H1 (cell line): ENCODE results near the gene PIAS4. TPM values are rescaled to one million over a fixed set of nuclear protein-coding genes. Genes with fewer than 3 reads are reported as not detected.

Experiments
- CTCF ChIA-PET: fragments of 300-600 bp; sonication (Branson Sonifier 250); formaldehyde crosslinking; loops from one replicate; lab custom pipeline; 2021; ENCODE audit not compliant: partially characterized antibody; lab: Charles Lee
- POLR2A ChIA-PET: fragments of 300-600 bp; sonication (Branson Sonifier 250); formaldehyde crosslinking; loops from one replicate; lab custom pipeline; 2021; ENCODE audit warnings: inconsistent platforms; ENCODE audit not compliant: partially characterized antibody; lab: Charles Lee
- DNase-seq, 2 experiments: peaks; one replicate each; pipeline versions ENCODE4 v3.0.0 to v3.0.0-alpha.2; 2010 to 2022; ENCODE audit warnings: low spot score in 2 of 2, low read depth in 1 of 2, mixed read lengths in 1 of 2
- FAIRE-seq: peaks from 2 replicates; lab custom pipeline; 2011; peaks lifted over from hg19 to GRCh38; lab: Jason Lieb, UNC
- H2AFZ ChIP-seq: 2 replicates; pipeline ENCODE4 v1.8.1; 2012; ENCODE audit warnings: low read length, inconsistent platforms
- H2AK5ac ChIP-seq: 2 replicates; pipeline ENCODE4 v1.6.1; 2013; ENCODE audit warnings: low read depth, low read length
- H2BK120ac ChIP-seq: replicated peaks from 2 replicates; pipeline ENCODE3; 2013; ENCODE audit warnings: low read depth, low read length, inconsistent platforms
- H2BK12ac ChIP-seq: 2 replicates; pipeline ENCODE4 v1.6.1; 2013; ENCODE audit warnings: low read depth, low read length
- H2BK15ac ChIP-seq: 2 replicates; pipeline ENCODE4 v1.6.1; 2013; ENCODE audit warnings: low read length
- H2BK20ac ChIP-seq: 2 replicates; pipeline ENCODE4 v1.6.1; 2013; ENCODE audit warnings: low read length
- H2BK5ac ChIP-seq: 2 replicates; pipeline ENCODE4 v1.6.1; 2013; ENCODE audit warnings: low read depth, low read length
- H3K14ac ChIP-seq: 2 replicates; pipeline ENCODE4 v1.6.1; 2013; ENCODE audit warnings: inconsistent platforms; ENCODE audit not compliant: insufficient read length
- H3K18ac ChIP-seq: 2 replicates; pipeline ENCODE4 v1.6.1; 2013; ENCODE audit warnings: low read length; ENCODE audit errors: extremely low read depth
- H3K23ac ChIP-seq: 2 replicates; pipeline ENCODE4 v1.6.1; 2013; ENCODE audit warnings: inconsistent platforms; ENCODE audit not compliant: insufficient read length
- H3K23me2 ChIP-seq: 2 replicates; pipeline ENCODE4 v1.6.1; 2013; ENCODE audit warnings: low read depth, low read length
- H3K27ac ChIP-seq: 2 replicates; pipeline ENCODE4 v1.6.1; 2011; ENCODE audit warnings: low read depth, low read length, inconsistent platforms
- H3K27me3 ChIP-seq, 4 experiments: replicated peaks in 1 of 4; 1 replicate in 1 of 4; 2 replicates in 3 of 4; pipeline versions ENCODE4 v1.6.1 to v1.8.1; 2011 to 2013; ENCODE audit warnings: low read length in 3 of 4, mild to moderate bottlenecking in 3 of 4, inconsistent platforms in 2 of 4, mixed read lengths in 2 of 4, moderate library complexity in 1 of 4; ENCODE audit not compliant: control insufficient read depth in 3 of 4, insufficient read depth in 3 of 4; ENCODE audit errors: extremely low read depth in 1 of 4
- H3K36me3 ChIP-seq, 4 experiments: 2 replicates each; pipeline versions ENCODE4 v1.6.1 to v1.8.1; 2011 to 2013; ENCODE audit warnings: mild to moderate bottlenecking in 4 of 4, low read length in 3 of 4, moderate library complexity in 2 of 4, control low read depth in 1 of 4, inconsistent platforms in 1 of 4; ENCODE audit not compliant: insufficient read depth in 4 of 4, control insufficient read depth in 2 of 4
- H3K4ac ChIP-seq: replicated peaks from 2 replicates; pipeline ENCODE3; 2013; ENCODE audit warnings: low read length, low read depth, mixed read lengths, inconsistent platforms; ENCODE audit not compliant: insufficient read length
- H3K4me1 ChIP-seq, 4 experiments: replicated peaks in 1 of 4; 1 replicate in 1 of 4; 2 replicates in 3 of 4; pipeline versions ENCODE4 v1.6.1 to v1.8.1; 2011 to 2013; ENCODE audit warnings: low read length in 3 of 4, inconsistent platforms in 2 of 4, mixed read lengths in 1 of 4; ENCODE audit not compliant: insufficient read depth in 4 of 4, control insufficient read depth in 3 of 4
- H3K4me2 ChIP-seq, 2 experiments: 2 replicates each; pipeline versions ENCODE4 v1.6.1 to v1.8.1; 2011 to 2013; ENCODE audit warnings: low read depth in 2 of 2, low read length in 2 of 2, control low read depth in 1 of 2, inconsistent platforms in 1 of 2, mild to moderate bottlenecking in 1 of 2; ENCODE audit not compliant: insufficient read depth in 1 of 2
- H3K4me3 ChIP-seq, 4 experiments: fragments of 200-600, 300-600 bp in 1 of 4; sonication (generic), shearing (Covaris generic), sonication (Bioruptor Twin) in 1 of 4; 2 replicates each; pipeline versions ENCODE4 v1.5.1 to v1.8.1; 2011 to 2016; ENCODE audit warnings: low read length in 4 of 4, low read depth in 3 of 4, control low read depth in 2 of 4, inconsistent platforms in 2 of 4, mild to moderate bottlenecking in 2 of 4, mixed read lengths in 1 of 4, moderate library complexity in 1 of 4; ENCODE audit not compliant: insufficient read depth in 2 of 4; ENCODE audit errors: extremely low read depth in 1 of 4
- H3K56ac ChIP-seq: replicated peaks from 2 replicates; pipeline ENCODE3; 2013; ENCODE audit warnings: low read depth, mild to moderate bottlenecking, mixed read lengths, low read length, inconsistent platforms; ENCODE audit not compliant: insufficient read length
- H3K79me1 ChIP-seq: 2 replicates; pipeline ENCODE4 v1.6.1; 2013; ENCODE audit warnings: low read depth, low read length, control low read depth
- H3K79me2 ChIP-seq, 2 experiments: 2 replicates each; pipeline versions ENCODE4 v1.6.1 to v1.8.1; 2012 to 2013; ENCODE audit warnings: low read length in 2 of 2, mild to moderate bottlenecking in 2 of 2, inconsistent platforms in 1 of 2; ENCODE audit not compliant: insufficient read depth in 2 of 2, control insufficient read depth in 1 of 2
- H3K9ac ChIP-seq, 4 experiments: replicated peaks in 1 of 4; 1 replicate in 1 of 4; 2 replicates in 3 of 4; pipeline versions ENCODE4 v1.6.1 to v1.8.1; 2011 to 2013; ENCODE audit warnings: low read depth in 3 of 4, low read length in 3 of 4, control low read depth in 2 of 4, mild to moderate bottlenecking in 2 of 4, moderate library complexity in 2 of 4, inconsistent platforms in 1 of 4; ENCODE audit errors: extremely low read depth in 1 of 4
- H3K9me3 ChIP-seq, 2 experiments: 2 replicates each; pipeline versions ENCODE4 v1.6.1 to v1.8.1; 2012 to 2013; ENCODE audit warnings: mild to moderate bottlenecking in 2 of 2, moderate library complexity in 2 of 2, control low read depth in 1 of 2, inconsistent platforms in 1 of 2, low read depth in 1 of 2, low read length in 1 of 2, mixed read lengths in 1 of 2; ENCODE audit not compliant: insufficient read depth in 2 of 2
- H4K20me1 ChIP-seq, 2 experiments: replicated peaks in 1 of 2; 2 replicates each; pipeline versions ENCODE3 to v1.8.1; 2011 to 2013; ENCODE audit warnings: inconsistent platforms in 2 of 2, low read length in 2 of 2, mild to moderate bottlenecking in 1 of 2; ENCODE audit not compliant: insufficient read depth in 2 of 2, control insufficient read depth in 1 of 2
- H4K5ac ChIP-seq: 2 replicates; pipeline ENCODE4 v1.6.1; 2013; ENCODE audit warnings: low read length, low read depth, mixed read lengths, inconsistent platforms; ENCODE audit not compliant: insufficient read length
- H4K8ac ChIP-seq: 2 replicates; pipeline ENCODE4 v1.8.0; 2013; ENCODE audit warnings: mild to moderate bottlenecking, moderate library complexity, low read length, inconsistent platforms; ENCODE audit not compliant: insufficient read depth; ENCODE audit errors: extremely low read depth
- H4K91ac ChIP-seq: replicated peaks from 2 replicates; pipeline ENCODE3; 2013; ENCODE audit warnings: low read length, mixed read lengths, inconsistent platforms; ENCODE audit not compliant: insufficient read length
- WGBS, 2 experiments: shearing (Covaris generic) in 1 of 2; methylation state at CpG; one replicate each; pipeline versions ENCODE4 v1.1.6 to v1.1.7; 2013 to 2015; ENCODE audit warnings: low lambda C conversion rate in 2 of 2, mixed read lengths in 2 of 2, inconsistent platforms in 1 of 2, low coverage in 1 of 2, missing lambda C conversion rate in 1 of 2; ENCODE audit not compliant: insufficient replicate concordance in 2 of 2, insufficient coverage in 1 of 2, insufficient read length in 1 of 2; ENCODE audit errors: extremely low coverage in 1 of 2, missing lambda C conversion rate in 1 of 2; 5-methylcytosine and 5-hydroxymethylcytosine counted together
- polyA plus RNA-seq, 7 experiments: library from polyadenylated mRNA; depleted of rRNA in 3 of 7; stranded (reverse) in 5 of 7; unstranded in 2 of 7; fragments of >200 nt in 5 of 7; fragments of 200-250 nt in 2 of 7; gene quantifications; 1 replicate in 5 of 7; 2 replicates in 1 of 7; 4 replicates in 1 of 7; pipeline versions ENCODE4 v1.2.1 to v1.2.3, GENCODE V29; 2011 to 2013; ENCODE audit warnings: missing spikeins in 2 of 7, mixed read lengths in 2 of 7
- total RNA-seq: library from RNA; stranded (reverse); fragmentation: NEBNext Ultra II Directional; extraction: Animal tissue kit (Norgen Biotek cat#: 25700); gene quantifications from 2 replicates; pipeline ENCODE4 v1.2.1, GENCODE V29; 2021

PIAS4 gene
- total and polyA plus RNA-seq, 2 of the 8 experiments (the other 6 are each of a cell fraction or from before 2014, with no cell fraction given), result 30.2 to 51.4 TPM

DNA sequence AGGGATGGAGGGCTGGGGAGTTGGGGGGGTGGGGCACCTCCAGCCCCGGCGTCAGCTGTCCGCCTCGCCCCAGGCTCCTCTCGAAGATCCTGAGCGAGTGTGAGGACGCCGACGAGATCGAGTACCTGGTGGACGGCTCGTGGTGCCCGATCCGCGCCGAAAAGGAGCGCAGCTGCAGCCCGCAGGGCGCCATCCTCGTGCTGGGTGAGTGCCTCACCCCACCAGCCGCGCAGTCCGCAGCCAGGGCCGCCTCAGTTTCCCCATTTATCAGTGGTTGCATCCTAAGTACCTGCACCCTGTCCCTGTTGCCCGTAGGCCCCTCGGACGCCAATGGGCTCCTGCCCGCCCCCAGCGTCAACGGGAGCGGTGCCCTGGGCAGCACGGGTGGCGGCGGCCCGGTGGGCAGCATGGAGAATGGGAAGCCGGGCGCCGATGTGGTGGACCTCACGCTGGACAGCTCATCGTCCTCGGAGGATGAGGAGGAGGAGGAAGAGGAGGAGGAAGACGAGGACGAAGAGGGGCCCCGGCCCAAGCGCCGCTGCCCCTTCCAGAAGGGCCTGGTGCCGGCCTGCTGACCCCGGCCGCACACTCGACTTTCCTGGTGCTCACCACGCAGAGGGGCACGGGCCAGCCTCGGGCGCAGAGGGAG, 29.9 kb downstream of the PIAS4 start:
- ChIA-PET POLR2A (interaction anchor here (0.7 to 1.6 kb wide), 2 partner anchors 10 to 11 kb away, joined by 3 to 5 read pairs; no protein-coding TSS in a partner anchor), CTCF (no interaction called here)
- Histone ChIP-seq H2BK15ac (no peak overlapping the region), H3K79me2 (no peaks in the 10 kb centered on the region), H2AFZ (no peak overlapping the region), H3K23ac (no peak overlapping the region), H4K20me1 (peaks cover 2 to 23% of the 10 kb centered on the region in 2 experiments), H3K9ac (no peak overlapping the region), H4K5ac (no peak overlapping the region), H3K4me1 (no peaks in the 10 kb centered on the region), H3K14ac (no peak overlapping the region), H3K4me2 (no peak overlapping the region), H3K79me1 (no peaks in the 10 kb centered on the region), H3K4me3 (no peak overlapping the region), H3K56ac (no peak overlapping the region), H3K27me3 (no peaks in the 10 kb centered on the region), H3K23me2 (peaks cover 9% of the 10 kb centered on the region; the same call in 1 of the 2 replicates), H3K27ac (no peak overlapping the region), H2BK20ac (no peak overlapping the region), H3K9me3 (peaks cover 3 to 5% of the 10 kb centered on the region in 2 experiments; a peak in 1 of 4 replicates), H3K18ac (no peak overlapping the region), H3K4ac (no peak overlapping the region), H2BK12ac (no peak overlapping the region), H2AK5ac (no peak overlapping the region), H3K36me3 (peaks cover 0 to 44% (median 22%) of the 10 kb centered on the region in 4 experiments; a peak in 6 of 8 replicates), H4K91ac (no peak overlapping the region), H2BK5ac (no peak overlapping the region), H2BK120ac (no peak overlapping the region), H4K8ac (no peak overlapping the region)
- FAIRE-seq, result no peak
- DNase-seq, result no peak
- WGBS, 2 experiments, result 97% methylated on average over 24 of the region's 54 CpGs; no CpG with 5 or more reads in 1 of the 2 experiments
